NT2/D1 (cell line): ENCODE results near the gene UQCRHL.

Experiments
- SUZ12 ChIP-seq: IDR thresholded peaks from 2 replicates; pipeline ENCODE4 v1.6.1; 2011; ENCODE audit not compliant: insufficient read length, insufficient read depth; ENCODE audit errors: extremely low read depth
- YY1 ChIP-seq: IDR thresholded peaks from 2 replicates; pipeline ENCODE4 v1.6.1; 2011; ENCODE audit not compliant: insufficient read length, insufficient read depth
- ZNF274 ChIP-seq: IDR thresholded peaks from 2 replicates; pipeline ENCODE4 v1.6.1; 2011; ENCODE audit warnings: mild to moderate bottlenecking, low read depth, low read length

GRCh38 chr1:15788624-15789301 lies 18.7 kb downstream of the UQCRHL start:
- TF ChIP-seq ZNF274: no peak
- no peak for TF ChIP-seq SUZ12
- TF ChIP-seq YY1: no peak
